K562 (cell line): ENCODE measurements around the gene CPN2. TPM values are rescaled to one million over a fixed set of nuclear protein-coding genes. Genes with fewer than 3 reads are reported as not detected.

Source experiments
- COPS2 ChIP-seq: fragments of 450-650 bp; conservative IDR thresholded peaks from 2 replicates; pipeline ENCODE4 v1.6.1; 2016; ENCODE audit warnings: mild to moderate bottlenecking, moderate library complexity
- CXXC5 ChIP-seq: fragments of 250-450 bp; sonication (Bioruptor Pico); IDR thresholded peaks from 2 replicates; pipeline ENCODE4 v1.8.0; 2022; ENCODE audit warnings: inconsistent platforms, mild to moderate bottlenecking, moderate library complexity
- E2F5 ChIP-seq: sonication (generic); formaldehyde crosslinking; IDR thresholded peaks from 2 replicates; pipeline ENCODE4 v1.8.0; 2022; ENCODE audit warnings: mild to moderate bottlenecking, missing genetic modification reagents
- ETV6 ChIP-seq, 3 experiments: fragments of 150-350 bp in 1 of 3; sonication (generic) in 1 of 3; formaldehyde crosslinking in 1 of 3; IDR thresholded peaks; 2 replicates each; pipeline versions ENCODE4 v1.6.1 to v1.8.0; 2014 to 2022; ENCODE audit warnings: borderline replicate concordance in 2 of 3, low read depth in 2 of 3, antibody characterized with exemption in 1 of 3, low read length in 1 of 3, mild to moderate bottlenecking in 1 of 3, missing genetic modification reagents in 1 of 3
- HEY1 ChIP-seq: fragments of 250-450 bp; sonication (Bioruptor Pico); IDR thresholded peaks from 2 replicates; pipeline ENCODE4 v1.5.0; 2020; ENCODE audit warnings: mild to moderate bottlenecking, moderate library complexity, borderline replicate concordance
- KAT2B ChIP-seq: IDR thresholded peaks from one replicate; pipeline ENCODE4 v1.6.1; 2012; ENCODE audit warnings: low read depth, mild to moderate bottlenecking, control low read depth, inconsistent platforms, low read length, moderate library complexity
- LARP7 ChIP-seq: fragments of 450-650 bp; IDR thresholded peaks from 2 replicates; pipeline ENCODE4 v1.6.1; 2016
- RNF219 ChIP-seq: fragments of 250-450 bp; sonication (Bioruptor Pico); IDR thresholded peaks from 2 replicates; pipeline ENCODE4 v1.5.0; 2022; ENCODE audit warnings: mild to moderate bottlenecking
- TFAP4 ChIP-seq: sonication (generic); formaldehyde crosslinking; IDR thresholded peaks from 2 replicates; pipeline ENCODE4 v1.8.0; 2022; ENCODE audit warnings: missing genetic modification reagents, mild to moderate bottlenecking, moderate library complexity, borderline replicate concordance
- ZBTB8A ChIP-seq: fragments of 450-650 bp; IDR thresholded peaks from 2 replicates; pipeline ENCODE4 v1.6.1; 2018; ENCODE audit warnings: mild to moderate bottlenecking, moderate library complexity; ENCODE audit not compliant: partially characterized antibody
- ZNF140 ChIP-seq: fragments of 250-450 bp; sonication (Bioruptor Pico); IDR thresholded peaks from 2 replicates; pipeline ENCODE4 v1.8.0; 2021; ENCODE audit warnings: moderate library complexity, mild to moderate bottlenecking, inconsistent platforms
- ZNF384 ChIP-seq: IDR thresholded peaks from 2 replicates; pipeline ENCODE4 v1.6.1; 2012; ENCODE audit warnings: low read depth, low read length, improper control_type of control experiment
- ZNF407 ChIP-seq: fragments of 450-650 bp; IDR thresholded peaks from 2 replicates; pipeline ENCODE4 v1.6.1; 2016; ENCODE audit warnings: low read depth
- polyA plus RNA-seq, 8 experiments: library from polyadenylated mRNA; depleted of rRNA in 4 of 8; stranded (reverse) in 5 of 8; unstranded in 3 of 8; fragments of >200 nt; fragmentation: Nextera tagmentation in 2 of 8; fragmentation: Illumina TruSeq in 1 of 8; extraction: Ambion mirVana in 2 of 8; extraction: Trizol in 1 of 8; gene quantifications; 2 replicates each; pipeline versions ENCODE4 v1.2.1 to v1.2.3, GENCODE V29; 2011 to 2014; ENCODE audit warnings: inconsistent platforms in 1 of 8, missing spikeins in 1 of 8
- total RNA-seq, 7 experiments: library from RNA; depleted of rRNA in 6 of 7; stranded (reverse); fragments of >200 nt in 6 of 7; fragmentation: Illumina TruSeq in 2 of 7; extraction: Trizol in 2 of 7; gene quantifications; 2 replicates each; pipeline versions ENCODE4 v1.2.1 to v1.2.3, GENCODE V29; 2011 to 2021; ENCODE audit warnings: low replicate concordance in 1 of 7

CPN2 gene
- total and polyA plus RNA-seq, 9 of the 15 experiments (the other 6 are each of a cell fraction or from before 2014, with no cell fraction given) = not detected

GRCh38 chr3:194326192-194326967, 24.7 kb downstream of the CPN2 start (continued):
- TF ChIP-seq ZNF407 (peak; percentile 24; the same call in 1 of the 2 replicates), KAT2B (no peak), RNF219 (CRISPR knock-in tag) (no peak), ZBTB8A (no peak), E2F5 (CRISPR knock-in tag) (no peak; the same call in 1 of the 2 replicates), ZNF384 (no peak), COPS2 (no peak), TFAP4 (CRISPR knock-in tag) (no peak; the same call in 1 of the 2 replicates), ZNF140 (CRISPR knock-in tag) (no peak), ETV6 (IDR thresholded peaks at IDR 0.05; ENCODE audit: borderline replicate concordance in 1 of 2, low read depth in 2 of 2, low read length in 1 of 2) (no peak), ETV6 (CRISPR knock-in tag; IDR thresholded peaks at IDR 0.05; ENCODE audit: borderline replicate concordance) (no peak), LARP7 (peak; percentile 83), CXXC5 (CRISPR knock-in tag) (no peak), HEY1 (CRISPR knock-in tag) (no peak)
